Measurements from ENCODE around the gene DDX11.

GRCh38 chr12:31033681-31034080 is 40.0 kb upstream of the DDX11 start:
- TF ChIP-seq EP300 (conservative IDR thresholded peaks at IDR 0.05; ENCODE audit: poor library complexity, severe bottlenecking) (no peak), POLR2AphosphoS5 (IDR thresholded peaks at IDR 0.05) (no peak), EZH2 (IDR thresholded peaks at IDR 0.05; ENCODE audit: borderline replicate concordance, insufficient read depth, low read length, poor library complexity, severe bottlenecking) (no peak), RAD21 (conservative IDR thresholded peaks at IDR 0.05) (no peak), TAF1 (IDR thresholded peaks at IDR 0.05; ENCODE audit: low read depth) (no peak), SMC3 (conservative IDR thresholded peaks at IDR 0.05; ENCODE audit: poor library complexity) (no peak), MXI1 (conservative IDR thresholded peaks at IDR 0.05; ENCODE audit: poor library complexity, severe bottlenecking) (no peak)
- TF ChIP-seq, protein P1, sequence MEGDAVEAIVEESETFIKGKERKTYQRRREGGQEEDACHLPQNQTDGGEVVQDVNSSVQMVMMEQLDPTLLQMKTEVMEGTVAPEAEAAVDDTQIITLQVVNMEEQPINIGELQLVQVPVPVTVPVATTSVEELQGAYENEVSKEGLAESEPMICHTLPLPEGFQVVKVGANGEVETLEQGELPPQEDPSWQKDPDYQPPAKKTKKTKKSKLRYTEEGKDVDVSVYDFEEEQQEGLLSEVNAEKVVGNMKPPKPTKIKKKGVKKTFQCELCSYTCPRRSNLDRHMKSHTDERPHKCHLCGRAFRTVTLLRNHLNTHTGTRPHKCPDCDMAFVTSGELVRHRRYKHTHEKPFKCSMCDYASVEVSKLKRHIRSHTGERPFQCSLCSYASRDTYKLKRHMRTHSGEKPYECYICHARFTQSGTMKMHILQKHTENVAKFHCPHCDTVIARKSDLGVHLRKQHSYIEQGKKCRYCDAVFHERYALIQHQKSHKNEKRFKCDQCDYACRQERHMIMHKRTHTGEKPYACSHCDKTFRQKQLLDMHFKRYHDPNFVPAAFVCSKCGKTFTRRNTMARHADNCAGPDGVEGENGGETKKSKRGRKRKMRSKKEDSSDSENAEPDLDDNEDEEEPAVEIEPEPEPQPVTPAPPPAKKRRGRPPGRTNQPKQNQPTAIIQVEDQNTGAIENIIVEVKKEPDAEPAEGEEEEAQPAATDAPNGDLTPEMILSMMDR (IDR thresholded peaks at IDR 0.05; ENCODE audit: poor library complexity, severe bottlenecking), result no peak
- TF ChIP-seq, protein P2, sequence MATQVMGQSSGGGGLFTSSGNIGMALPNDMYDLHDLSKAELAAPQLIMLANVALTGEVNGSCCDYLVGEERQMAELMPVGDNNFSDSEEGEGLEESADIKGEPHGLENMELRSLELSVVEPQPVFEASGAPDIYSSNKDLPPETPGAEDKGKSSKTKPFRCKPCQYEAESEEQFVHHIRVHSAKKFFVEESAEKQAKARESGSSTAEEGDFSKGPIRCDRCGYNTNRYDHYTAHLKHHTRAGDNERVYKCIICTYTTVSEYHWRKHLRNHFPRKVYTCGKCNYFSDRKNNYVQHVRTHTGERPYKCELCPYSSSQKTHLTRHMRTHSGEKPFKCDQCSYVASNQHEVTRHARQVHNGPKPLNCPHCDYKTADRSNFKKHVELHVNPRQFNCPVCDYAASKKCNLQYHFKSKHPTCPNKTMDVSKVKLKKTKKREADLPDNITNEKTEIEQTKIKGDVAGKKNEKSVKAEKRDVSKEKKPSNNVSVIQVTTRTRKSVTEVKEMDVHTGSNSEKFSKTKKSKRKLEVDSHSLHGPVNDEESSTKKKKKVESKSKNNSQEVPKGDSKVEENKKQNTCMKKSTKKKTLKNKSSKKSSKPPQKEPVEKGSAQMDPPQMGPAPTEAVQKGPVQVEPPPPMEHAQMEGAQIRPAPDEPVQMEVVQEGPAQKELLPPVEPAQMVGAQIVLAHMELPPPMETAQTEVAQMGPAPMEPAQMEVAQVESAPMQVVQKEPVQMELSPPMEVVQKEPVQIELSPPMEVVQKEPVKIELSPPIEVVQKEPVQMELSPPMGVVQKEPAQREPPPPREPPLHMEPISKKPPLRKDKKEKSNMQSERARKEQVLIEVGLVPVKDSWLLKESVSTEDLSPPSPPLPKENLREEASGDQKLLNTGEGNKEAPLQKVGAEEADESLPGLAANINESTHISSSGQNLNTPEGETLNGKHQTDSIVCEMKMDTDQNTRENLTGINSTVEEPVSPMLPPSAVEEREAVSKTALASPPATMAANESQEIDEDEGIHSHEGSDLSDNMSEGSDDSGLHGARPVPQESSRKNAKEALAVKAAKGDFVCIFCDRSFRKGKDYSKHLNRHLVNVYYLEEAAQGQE (IDR thresholded peaks at IDR 0.05; ENCODE audit: borderline replicate concordance), result no peak

Measured in neural cell (in vitro differentiated cells).